HG03060 (cell line): Measurements from ENCODE around the gene PCSK7.

Source experiments
- ATAC-seq: cut with Tn5 transposase; IDR thresholded peaks from one replicate; pipeline ENCODE4 v1.9.1; 2021; ENCODE audit warnings: low read depth, moderate number of reproducible peaks; ENCODE audit not compliant: unreplicated experiment

Gene PCSK7

GRCh38 chr11:117230999-117231841 lies 653 bp downstream of the PCSK7 start:
- ATAC-seq, result no peak

DNA sequence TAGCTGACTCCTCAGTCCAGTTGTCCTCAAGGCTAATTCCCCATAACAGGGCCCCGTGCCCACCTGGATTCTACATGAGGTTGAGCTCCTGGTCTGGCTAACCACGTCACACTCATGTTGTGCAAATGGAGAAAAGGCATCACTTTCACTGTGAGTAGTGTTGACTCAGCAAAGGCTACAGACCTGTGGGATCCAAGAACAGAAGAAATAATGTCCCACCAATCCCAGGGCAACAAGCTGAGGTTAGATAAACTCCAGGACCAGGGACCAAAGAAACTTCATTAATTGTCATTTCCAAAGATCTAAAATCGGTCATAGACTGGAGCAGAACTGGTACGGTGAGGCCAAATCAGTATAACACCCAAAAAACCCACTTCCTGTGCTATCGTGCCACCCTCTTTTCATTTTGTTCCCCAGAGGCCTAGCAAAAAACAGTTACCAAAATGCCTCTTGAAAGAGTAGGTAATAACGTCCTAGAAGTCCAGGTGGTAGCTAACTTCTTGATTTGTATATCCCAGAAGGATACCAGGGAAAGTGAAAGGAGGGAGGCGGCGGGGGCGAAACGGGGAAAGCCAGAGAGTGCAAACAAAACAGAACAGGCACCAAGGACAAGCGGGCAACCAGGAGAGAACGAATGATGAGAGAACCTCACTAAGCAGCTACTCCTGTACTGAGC lies 1.4 kb downstream of the PCSK7 start:
- no peak for ATAC-seq

- no peak for ATAC-seq
These were observed 2.0 kb downstream of the PCSK7 start for GRCh38 chr11:117229931-117230285.

- no peak for ATAC-seq
These were observed 2.5 kb downstream of the PCSK7 start for GRCh38 chr11:117229411-117229810.

- ATAC-seq, result no peak
These were observed 3.8 kb downstream of the PCSK7 start for GRCh38 chr11:117228091-117228490.

DNA sequence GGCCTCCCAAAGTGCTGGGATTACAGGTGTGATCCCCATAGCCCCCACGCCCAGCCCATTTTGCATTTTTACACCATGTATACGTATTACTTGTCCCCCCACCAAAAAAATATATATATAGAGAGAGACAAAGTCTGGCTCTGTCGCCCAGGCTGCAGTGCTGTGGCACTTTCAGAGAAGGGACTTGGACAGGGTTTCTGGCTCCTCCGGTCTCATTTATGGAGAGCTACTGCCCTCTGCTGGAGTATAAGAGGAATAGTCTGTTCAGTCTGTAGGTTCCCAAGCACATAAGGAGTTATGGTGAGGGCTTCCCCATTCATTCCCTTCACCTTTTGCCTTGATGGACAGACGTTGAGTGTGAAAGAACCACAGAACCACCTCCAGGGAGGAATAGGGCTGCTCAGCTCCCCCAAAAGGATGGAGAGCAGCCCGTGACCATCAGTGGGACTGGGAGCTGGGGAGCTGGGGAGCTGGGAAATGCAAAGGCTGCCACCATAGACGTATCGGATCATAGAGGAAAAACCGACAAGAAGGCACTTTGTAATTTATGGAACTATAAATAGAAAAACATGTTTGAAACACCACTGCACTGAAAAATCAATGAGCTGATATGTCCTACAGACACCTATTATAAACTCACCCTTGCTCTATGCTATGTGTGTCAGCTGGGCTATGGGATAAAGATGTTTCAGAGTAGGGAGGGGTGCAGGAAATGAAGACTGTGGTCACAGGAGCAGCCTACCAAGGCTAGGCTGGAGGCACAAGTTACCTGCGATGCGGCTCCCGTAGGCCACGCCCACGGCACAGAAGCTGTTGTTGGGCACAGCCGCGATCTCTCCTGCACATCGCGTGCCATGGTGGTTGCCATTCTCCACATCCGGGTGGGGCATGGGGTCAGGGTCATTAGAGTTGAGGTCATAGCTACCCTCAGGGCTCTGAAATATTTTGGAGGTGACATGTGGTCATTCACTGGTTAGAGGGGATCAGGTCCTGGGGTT lies 5.2 kb downstream of the PCSK7 start:
- ATAC-seq, result peak; percentile 39

DNA sequence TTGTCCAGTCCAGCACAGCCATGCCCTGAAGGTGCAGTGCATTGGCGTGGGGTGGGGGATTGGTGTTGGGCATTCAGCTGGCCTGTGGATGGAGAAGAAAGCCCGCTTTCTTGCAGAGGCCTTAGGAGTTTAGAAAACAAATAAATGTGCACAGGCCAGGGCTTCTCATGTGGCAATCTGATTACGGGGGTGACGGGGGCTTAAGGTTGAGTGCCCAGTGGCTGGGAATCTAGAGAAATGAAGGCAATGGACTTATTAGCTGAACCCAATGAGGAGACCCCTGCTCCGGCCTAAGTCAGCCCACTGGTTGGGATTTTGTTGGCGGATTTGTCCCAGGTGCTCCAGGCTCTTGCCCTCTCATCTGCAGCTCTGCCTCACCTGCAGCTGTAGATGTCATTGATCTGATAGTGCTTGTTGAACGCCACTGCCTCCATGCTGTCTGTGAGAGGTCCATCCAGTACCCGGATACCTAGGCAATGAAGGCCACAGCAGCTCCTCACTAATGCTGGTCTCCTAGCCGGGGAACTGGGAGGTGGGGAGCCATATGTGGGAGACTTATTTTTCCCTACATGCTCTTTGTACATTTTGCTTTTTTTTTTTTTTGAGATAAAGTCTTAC lies 6.2 kb downstream of the PCSK7 start:
- no peak for ATAC-seq

- no peak for ATAC-seq
These were observed 7.9 kb downstream of the PCSK7 start for GRCh38 chr11:117223741-117224689.

DNA sequence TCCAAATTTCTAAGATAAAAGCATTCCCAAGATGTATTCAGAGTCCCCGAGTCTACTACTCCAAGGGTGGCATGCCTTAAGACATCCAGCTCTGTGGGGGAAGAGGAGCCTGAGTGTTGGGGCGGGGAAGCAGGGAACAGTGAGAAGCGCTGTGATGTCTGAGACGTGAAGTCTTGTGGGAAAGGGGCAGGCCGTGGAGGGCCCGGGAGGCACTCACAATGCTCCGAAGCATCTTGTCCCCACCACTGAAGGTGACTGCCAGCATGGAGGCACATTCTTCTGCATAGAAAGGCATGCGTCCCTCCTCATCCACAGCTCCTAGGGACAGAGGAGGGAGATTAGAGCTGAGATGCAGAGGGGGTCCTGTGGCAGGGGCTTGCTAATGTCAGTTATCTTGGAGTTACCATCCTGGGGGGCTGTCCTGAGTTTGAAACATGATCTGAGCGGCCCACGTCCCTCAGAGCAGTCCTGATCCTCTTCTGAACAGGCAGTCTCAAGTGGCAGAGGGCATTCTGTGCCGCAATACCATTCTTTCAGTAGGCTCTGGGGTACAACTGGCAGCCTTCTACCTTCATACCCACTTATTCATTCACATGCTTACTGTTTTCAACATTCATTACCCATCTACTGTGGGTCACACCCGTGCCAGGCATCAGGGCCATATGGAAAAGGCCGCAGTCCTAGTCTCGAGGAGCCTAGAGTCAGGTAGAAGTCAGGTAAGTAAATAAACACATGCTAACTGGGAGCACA lies 8.7 kb downstream of the PCSK7 start:
- no peak for ATAC-seq

DNA sequence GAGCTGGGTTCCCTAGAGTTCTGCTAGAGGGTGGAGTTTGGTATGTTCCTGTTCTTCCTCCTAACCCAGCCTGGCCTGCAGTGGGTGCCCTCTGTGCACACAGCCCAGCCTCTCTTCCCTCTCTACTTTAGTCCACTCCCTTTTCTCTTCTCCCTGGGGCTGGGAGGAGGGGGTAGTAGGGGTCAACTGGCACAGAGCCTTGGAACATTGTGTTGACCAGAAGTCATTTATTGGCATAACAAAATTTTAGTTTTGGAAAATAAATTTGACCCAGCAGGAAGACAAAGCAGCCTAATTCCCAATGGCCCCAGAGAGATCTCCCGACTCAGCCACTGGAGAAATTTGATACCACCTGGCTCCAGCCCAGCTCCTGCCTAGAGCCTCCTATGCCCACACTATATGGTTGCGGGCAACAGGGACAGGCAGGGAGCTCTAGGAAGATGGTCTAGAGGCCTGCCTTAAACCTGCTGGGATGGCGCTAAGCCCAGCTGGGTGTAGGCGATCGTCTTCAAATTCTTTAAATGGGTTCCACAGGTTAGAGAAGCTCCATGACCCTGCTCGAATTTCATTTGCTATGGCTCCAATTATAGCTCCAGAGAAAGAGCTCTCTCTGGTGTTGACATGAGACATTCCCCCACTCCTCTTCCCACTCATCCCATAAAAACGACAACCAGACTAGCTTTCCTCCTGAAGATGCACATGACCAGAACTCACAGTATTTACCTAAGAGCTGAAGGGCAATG lies 9.9 kb downstream of the PCSK7 start:
- ATAC-seq, result no peak

DNA sequence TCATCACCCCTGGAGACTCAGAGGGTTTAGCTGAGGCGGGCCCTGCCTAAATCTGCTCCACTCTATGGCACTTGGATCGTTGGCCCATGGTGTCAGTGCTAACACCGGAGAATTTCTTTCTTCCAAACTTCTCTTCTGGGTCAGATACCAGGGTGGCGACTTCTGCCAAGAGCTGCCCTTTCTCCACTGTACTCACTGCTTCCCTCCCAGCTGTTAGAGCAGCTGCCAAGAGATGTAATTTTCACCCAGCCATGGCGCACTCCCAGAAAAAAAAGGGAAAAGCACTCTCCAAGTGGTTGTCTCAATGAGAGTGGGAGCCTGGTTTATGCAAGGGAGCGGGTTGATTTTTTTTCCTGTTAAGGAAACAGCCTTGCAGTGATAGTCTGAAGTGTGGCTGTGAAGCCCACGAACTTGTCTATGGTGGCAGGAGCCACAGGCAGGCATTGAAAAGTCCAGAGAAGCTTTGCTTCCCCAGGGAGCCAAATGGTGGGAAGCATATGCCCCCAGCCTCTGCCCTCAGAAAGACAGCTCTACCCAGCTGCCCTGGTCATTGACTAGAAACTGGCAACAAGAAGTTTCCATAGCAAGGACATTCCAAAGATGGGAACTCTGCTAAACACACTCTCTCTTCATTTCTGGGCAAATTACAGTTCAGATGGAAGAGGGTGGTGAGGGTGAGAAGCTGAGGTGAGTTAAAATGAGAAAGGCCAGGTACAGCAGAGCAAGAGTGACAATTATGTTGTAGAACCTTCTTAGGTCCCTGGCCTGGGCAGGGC lies 10.7 kb downstream of the PCSK7 start:
- ATAC-seq, result no peak

DNA sequence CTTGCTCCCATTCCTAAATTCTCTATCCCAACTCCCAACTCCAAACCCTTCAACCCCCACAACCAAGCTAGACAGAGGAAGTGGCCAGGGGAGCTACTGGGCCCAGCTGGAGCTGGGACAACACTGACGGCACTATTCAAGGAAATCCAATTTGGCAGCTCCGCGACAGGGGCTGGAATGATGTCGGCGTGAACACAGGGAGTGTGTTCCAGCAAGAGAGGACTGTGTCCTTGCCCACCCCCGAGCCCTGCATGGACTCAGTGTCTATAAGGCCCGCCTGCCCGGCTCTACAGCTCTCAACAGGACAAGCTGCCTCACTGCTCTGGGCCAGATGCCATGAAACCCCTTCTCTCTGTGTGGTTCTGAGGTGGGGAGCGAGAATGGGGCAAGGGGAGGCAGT lies 11.3 kb downstream of the PCSK7 start:
- no peak for ATAC-seq

GRCh38 chr11:117219995-117220394 lies 11.9 kb downstream of the PCSK7 start:
- ATAC-seq, result no peak

DNA sequence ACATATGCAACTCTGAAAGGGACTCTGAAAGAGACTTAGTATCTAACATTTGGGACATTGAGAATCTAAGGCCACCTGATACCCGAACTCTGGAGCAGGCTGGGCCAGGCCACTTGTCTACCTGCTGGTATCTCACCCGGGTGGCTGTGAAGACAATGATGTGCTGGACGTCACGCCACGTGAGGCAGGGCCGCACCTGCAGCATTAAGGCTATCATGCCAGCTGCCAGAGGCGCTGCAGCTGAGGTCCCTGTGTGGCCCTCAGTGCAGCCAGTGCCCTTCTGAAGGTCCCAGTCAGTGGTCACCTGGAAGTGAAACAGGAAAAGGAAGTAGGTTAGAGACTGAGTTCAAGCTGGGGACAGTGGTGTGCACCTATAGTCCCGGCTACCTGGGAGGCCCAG lies 12.4 kb downstream of the PCSK7 start:
- no peak for ATAC-seq

GRCh38 chr11:117219001-117219400 lies 12.9 kb downstream of the PCSK7 start:
- no peak for ATAC-seq

GRCh38 chr11:117218133-117218915 lies 13.5 kb downstream of the PCSK7 start:
- ATAC-seq, result no peak
